ENCODE results near the gene OLA1. TPM values are rescaled to one million over a fixed set of nuclear protein-coding genes. Genes with fewer than 3 reads are reported as not detected.

OLA1 gene
- total RNA-seq, 1 experiment from 2014 or later, result 109 TPM

- Mint-ChIP-seq H3K4me1 (peaks cover 36% of the 10 kb centered on the region), H3K36me3 (no peaks in the 10 kb centered on the region), H3K27me3 (ENCODE audit: low read depth) (peaks cover 16% of the 10 kb centered on the region), H3K4me3 (no peak overlapping the region), H3K27ac (peak overlapping the region; percentile 13; the same call in 1 of the 2 replicates), H3K9me3 (no peaks in the 10 kb centered on the region)
- CTCF ChIA-PET, result interaction anchor here (0.7 to 2.4 kb wide), 8 partner anchors 9 to 77 kb away, joined by 3 to 13 read pairs (median 4); no protein-coding TSS in a partner anchor
- DNase-seq (ENCODE audit: low spot score), result no peak
- no peak for ATAC-seq
- TF ChIP-seq RORB (CRISPR knock-in tag; IDR thresholded peaks at IDR 0.05) (no peak), FOXP4 (CRISPR knock-in tag; IDR thresholded peaks at IDR 0.05) (no peak), MYBL2 (CRISPR knock-in tag; IDR thresholded peaks at IDR 0.05) (no peak), ETV6 (CRISPR knock-in tag; IDR thresholded peaks at IDR 0.05) (no peak), ARID4B (CRISPR knock-in tag; IDR thresholded peaks at IDR 0.05; ENCODE audit: borderline replicate concordance) (no peak)
- TF ChIP-seq, protein P1, sequence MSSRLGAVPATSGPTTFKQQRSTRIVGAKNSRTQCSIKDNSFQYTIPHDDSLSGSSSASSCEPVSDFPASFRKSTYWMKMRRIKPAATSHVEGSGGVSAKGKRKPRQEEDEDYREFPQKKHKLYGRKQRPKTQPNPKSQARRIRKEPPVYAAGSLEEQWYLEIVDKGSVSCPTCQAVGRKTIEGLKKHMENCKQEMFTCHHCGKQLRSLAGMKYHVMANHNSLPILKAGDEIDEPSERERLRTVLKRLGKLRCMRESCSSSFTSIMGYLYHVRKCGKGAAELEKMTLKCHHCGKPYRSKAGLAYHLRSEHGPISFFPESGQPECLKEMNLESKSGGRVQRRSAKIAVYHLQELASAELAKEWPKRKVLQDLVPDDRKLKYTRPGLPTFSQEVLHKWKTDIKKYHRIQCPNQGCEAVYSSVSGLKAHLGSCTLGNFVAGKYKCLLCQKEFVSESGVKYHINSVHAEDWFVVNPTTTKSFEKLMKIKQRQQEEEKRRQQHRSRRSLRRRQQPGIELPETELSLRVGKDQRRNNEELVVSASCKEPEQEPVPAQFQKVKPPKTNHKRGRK (CRISPR knock-in tag; IDR thresholded peaks at IDR 0.05; ENCODE audit: borderline replicate concordance), result no peak
- POLR2A ChIA-PET, result interaction anchor here (0.9 kb wide), 1 partner anchor 288 kb away, joined by 3 read pairs; no protein-coding TSS in a partner anchor
Observed at GRCh38 chr2:174038462-174038861, 209.9 kb downstream of the OLA1 start.

DNA sequence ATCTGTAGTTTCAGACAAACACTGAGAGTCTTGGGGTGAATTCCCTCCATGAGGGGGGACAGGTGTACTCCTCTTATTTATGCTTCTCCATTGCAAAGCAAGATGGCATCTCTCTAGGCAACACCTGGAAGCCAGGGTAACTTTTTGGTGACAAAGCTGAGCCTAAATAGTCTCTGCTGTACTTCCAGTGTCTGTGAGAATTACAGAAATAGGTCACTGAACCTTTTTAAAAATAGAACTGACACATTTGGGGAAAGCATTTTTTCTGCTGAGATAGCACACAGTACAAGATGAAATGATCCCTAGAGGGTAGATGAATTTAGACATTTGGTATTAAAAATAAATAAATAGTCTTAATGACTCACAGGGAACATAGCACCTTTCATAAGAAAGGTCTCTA is 211.5 kb downstream of the OLA1 start:
- no peak for TF ChIP-seq HMGXB4 (CRISPR knock-in tag; IDR thresholded peaks at IDR 0.05)
- H3K9me3 Mint-ChIP-seq, result no peaks in the 10 kb centered on the region
- peaks cover 16% of the 10 kb centered on the region for H3K27me3 Mint-ChIP-seq (ENCODE audit: low read depth)
- no peaks in the 10 kb centered on the region for H3K36me3 Mint-ChIP-seq
- ATAC-seq (no peak), DNase-seq (ENCODE audit: low spot score) (no peak)
- H3K4me1 Mint-ChIP-seq, result peaks cover 45% of the 10 kb centered on the region
- CTCF ChIA-PET, result no interaction called here
- no peak overlapping the region for H3K4me3 Mint-ChIP-seq
- POLR2A ChIA-PET, result no interaction called here
- H3K27ac Mint-ChIP-seq, result no peak overlapping the region

DNA sequence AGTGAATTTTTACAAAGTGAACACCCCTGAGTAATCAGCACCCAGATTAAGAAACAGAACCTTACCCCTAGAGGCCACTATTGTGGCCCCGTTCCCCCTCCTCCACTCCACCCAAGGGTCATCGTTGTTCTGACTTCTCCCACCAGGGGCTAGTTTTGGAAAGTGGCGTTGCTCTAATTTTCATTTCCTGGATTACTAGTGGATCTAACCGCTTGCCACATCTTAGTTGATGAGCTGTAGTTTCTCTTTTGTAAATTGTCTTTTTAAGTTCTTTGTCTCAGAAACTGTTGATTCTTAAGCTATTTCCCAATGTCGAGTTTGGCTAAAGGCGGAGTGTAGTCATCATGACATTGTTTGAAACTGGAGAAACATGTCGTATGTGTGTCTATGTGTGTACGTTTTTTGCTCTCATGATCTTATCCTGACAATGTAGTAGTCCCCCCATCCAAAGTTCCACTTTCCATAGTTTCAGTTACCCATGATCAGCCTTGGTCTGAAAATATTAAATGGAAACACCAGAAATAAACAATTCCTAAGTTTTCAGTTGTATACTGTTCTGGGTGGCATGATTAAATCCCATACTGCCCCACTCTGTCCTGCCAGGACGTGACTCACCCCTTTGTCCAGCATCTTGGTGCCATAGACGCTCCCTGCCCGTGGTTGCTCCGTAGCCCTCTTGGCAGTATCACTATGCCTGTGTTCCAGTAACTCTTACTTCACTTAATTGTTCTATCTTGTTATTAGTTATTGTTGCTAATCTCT is 212.2 kb downstream of the OLA1 start:
- ATAC-seq (0 out of 2 replicates have a peak, but pooled peaks have one; percentile 8), DNase-seq (ENCODE audit: low spot score) (no peak)
- H3K4me3 Mint-ChIP-seq, result no peak overlapping the region
- H3K9me3 Mint-ChIP-seq, result no peaks in the 10 kb centered on the region
- ChIA-PET POLR2A (no interaction called here), CTCF (interaction anchor here (0.7 to 1.4 kb wide), 4 partner anchors 9 to 46 kb away, joined by 3 to 4 read pairs (median 3); no protein-coding TSS in a partner anchor)
- H3K36me3 Mint-ChIP-seq, result no peaks in the 10 kb centered on the region
- H3K27me3 Mint-ChIP-seq (ENCODE audit: low read depth), result peaks cover 18% of the 10 kb centered on the region
- H3K27ac Mint-ChIP-seq, result no peak overlapping the region
- TF ChIP-seq EMX1 (CRISPR knock-in tag; IDR thresholded peaks at IDR 0.05) (no peak), ETV6 (CRISPR knock-in tag; IDR thresholded peaks at IDR 0.05) (no peak), NFATC4 (CRISPR knock-in tag; IDR thresholded peaks at IDR 0.05) (no peak), RORB (CRISPR knock-in tag; IDR thresholded peaks at IDR 0.05) (no peak), RELA (CRISPR knock-in tag; IDR thresholded peaks at IDR 0.05; ENCODE audit: borderline replicate concordance) (no peak), ZNF423 (CRISPR knock-in tag; IDR thresholded peaks at IDR 0.05) (peak; percentile 39; the same call in 1 of the 2 replicates), SMAD3 (CRISPR knock-in tag; IDR thresholded peaks at IDR 0.05; ENCODE audit: borderline replicate concordance) (no peak)
- TF ChIP-seq, protein P2, sequence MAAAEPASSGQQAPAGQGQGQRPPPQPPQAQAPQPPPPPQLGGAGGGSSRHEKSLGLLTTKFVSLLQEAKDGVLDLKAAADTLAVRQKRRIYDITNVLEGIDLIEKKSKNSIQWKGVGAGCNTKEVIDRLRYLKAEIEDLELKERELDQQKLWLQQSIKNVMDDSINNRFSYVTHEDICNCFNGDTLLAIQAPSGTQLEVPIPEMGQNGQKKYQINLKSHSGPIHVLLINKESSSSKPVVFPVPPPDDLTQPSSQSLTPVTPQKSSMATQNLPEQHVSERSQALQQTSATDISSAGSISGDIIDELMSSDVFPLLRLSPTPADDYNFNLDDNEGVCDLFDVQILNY (CRISPR knock-in tag; IDR thresholded peaks at IDR 0.05), result no peak
- H3K4me1 Mint-ChIP-seq, result peaks cover 45% of the 10 kb centered on the region

Measured in WTC11 (cell line).